GM19372 (cell line): ENCODE results near the gene PRPF40A.

Experiments
- ATAC-seq: cut with Tn5 transposase; IDR thresholded peaks from one replicate; pipeline ENCODE4 v1.9.1; 2021; ENCODE audit warnings: mild to moderate bottlenecking, low read depth, moderate library complexity; ENCODE audit not compliant: unreplicated experiment

Gene PRPF40A

DNA sequence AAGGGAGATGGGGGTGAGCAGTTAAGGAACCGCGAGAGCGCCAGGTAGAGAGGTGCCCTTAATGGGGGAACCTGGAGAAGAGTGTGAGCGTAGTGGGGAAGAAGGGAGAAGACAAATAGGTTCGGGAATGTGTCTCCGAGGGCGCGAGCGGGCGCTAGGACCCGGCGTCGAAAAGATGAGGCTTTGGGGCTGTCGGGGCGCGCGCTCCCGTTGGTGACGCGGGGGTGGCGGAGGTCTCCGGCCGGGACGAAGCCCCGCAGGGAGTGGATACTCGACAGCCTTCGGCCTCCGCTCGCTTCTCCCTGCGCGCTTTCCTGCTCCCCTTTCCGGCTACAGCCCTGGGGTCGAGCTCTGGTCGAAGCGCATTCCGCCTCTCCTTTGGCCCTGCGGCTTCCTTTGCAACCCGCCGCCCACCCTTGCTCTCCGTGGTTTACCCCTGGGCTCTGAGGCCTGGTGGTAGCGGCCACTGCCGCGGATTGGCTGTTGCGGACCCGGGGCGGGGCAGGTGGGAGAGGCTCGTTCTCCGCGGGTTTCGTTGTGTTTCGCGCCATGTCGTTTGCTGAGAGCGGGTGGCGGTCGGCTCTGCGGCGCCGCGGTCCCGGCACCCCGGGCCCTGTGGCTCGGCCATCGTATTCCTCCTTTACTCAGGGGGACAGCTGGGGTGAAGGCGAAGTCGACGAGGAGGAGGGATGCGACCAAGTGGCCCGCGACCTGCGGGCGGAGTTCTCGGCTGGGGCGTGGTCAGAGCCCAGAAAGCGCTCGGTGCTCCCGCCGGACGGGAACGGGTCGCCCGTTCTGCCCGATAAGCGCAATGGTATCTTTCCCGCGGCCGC is 1.0 kb upstream of the PRPF40A start, which contains the start of gene ARL6IP6:
TSS of gene ARL6IP6 (plus strand) at position 545 of the 833 bp plus-strand sequence. CDS start at position 550, 5 bp downstream.
- peak; percentile 59 for ATAC-seq

DNA sequence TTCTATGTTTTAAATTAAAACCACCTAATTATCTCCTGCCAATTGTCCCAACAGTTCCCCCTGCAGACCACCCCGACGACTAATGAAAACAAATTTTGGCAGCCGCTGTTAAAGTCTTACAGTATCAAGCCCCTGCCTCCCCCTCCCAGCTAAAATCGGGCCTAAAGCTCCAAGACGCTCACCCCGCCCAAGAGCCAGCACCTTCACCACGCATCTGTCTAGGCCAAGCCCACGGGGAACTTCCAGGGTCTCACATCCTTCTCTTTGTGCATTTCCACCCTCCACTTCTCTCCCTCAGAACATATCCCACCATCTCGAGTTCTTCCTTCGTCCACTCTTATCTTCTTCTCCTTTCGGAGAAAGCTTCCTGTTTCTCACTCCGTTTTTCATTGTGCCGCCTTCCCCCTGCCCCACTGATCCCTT is 445 bp downstream of the PRPF40A start:
- ATAC-seq: peak; percentile 0

DNA sequence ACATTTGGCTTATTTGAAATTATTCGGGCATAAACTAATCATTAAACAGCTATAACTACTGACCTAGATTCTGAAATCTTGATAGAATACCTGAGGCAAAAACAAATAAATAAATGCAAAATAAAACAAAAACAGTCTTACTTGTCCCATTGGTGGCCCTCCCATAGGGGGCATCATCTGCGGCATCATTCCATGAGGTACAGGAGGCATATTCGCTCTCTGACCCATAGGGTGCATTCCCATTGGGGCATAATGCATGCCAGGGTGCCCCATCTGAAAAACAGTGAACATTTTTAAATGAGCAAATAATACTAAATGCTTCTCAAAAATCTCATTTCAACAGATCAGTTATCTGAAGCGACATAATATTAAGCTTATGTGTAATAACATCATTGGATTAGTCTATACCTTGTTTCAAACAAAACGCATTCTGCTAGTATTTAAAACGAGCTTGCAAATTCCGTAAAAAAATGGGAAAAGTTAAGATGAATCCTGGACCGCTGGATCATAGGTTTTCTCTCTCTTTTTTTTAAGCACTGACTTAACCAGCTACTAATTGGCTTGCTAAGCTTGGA is 1.3 kb downstream of the PRPF40A start:
- no peak for ATAC-seq

DNA sequence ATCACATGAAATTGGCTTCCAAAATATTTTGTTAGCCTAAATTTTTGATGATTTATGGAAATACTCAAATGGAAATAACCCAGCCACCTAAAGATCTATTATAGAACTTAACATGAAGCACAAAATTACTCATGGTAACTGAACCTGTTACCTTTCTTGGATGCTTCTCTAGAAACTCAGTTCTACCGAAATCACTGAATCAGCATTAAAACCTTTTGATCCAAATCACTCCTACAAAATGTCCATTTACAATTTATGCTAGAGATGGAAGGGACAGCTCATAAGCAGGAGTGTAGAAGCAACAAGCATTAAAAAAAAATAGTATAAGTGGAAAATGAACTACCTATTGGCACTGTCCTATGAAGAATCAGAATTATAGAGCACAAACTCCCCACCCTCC is 2.1 kb downstream of the PRPF40A start:
- no peak for ATAC-seq

DNA sequence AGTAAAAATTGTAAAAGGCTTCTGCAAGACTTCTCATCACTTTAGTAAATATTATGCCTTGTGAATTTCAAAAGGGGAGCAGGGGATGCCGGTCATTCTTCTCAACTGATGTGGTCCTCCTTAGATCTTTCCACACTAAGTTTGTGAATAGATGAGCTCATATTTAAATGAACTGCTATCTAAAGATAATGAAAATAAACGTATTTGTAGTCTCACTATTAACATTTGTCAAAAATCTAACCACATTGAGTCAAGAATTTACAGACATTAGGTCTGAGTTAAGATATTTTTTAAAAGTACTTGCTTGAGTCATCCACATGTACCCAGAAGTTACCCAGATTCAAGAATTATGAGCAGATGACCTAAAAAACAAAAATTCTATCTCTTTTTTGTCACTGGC is 6.5 kb downstream of the PRPF40A start:
- no peak for ATAC-seq

DNA sequence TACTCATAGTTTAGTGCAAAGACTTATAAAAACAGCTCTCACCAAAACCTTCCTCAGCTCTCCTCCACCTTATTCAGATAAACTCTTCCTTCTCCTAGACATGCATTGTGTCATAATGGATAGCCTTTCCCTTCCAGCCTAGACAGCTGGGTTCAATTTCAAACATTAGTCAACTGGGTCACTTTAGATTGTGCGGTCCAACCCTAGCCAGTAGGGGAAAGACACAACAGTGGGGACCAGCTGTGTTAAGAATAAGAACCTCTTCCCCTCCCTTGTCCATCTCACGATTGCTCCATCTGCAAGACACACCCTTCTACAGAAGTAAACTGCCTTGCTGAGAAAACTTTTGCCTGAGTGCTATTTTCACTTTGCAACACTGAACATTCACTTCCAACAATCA is 8.5 kb downstream of the PRPF40A start:
- ATAC-seq: no peak

DNA sequence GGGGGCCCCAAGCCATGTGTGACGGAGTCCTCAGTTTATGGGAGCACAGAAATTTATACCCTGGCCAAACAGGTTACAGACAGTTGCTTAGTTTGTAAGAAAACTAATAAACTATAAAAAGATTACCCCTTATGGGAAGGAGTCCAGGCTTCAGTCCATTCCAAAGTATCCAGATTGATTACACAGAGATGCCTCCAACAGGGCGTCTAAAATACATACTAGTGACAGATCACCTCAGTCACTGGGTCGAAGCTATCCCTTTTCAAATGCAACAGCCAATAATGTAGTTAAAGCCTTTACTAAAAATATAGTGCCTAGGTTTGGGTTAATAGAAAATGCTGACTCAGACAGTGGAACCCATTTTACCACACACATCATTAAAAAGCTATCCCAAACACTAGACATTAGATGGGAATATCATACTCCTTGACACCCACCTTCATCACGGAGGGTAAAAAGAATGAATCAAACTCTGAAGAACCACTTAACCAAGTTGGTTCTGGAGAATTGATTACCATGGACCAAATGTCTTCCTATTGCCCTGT is 10.7 kb downstream of the PRPF40A start:
- no peak for ATAC-seq

DNA sequence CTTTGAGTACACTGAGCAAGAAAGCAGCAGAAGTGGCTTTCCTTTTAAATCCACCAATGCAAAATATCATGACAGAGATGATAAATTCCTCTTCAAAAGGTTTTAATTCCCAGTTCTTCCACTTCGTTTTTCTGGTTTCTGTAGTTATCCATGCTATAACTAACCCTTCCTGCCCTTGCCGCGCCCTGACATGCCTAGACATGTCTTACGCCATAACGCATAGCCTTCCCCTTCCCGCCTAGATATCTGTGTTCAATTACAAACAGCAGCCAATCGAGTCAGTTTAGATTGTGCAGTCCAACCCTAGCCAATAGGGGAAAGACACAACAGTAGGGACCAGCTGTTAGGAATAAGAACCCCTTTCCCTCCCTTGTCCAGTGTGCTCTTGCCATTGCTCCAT is 16.1 kb downstream of the PRPF40A start:
- ATAC-seq: no peak

DNA sequence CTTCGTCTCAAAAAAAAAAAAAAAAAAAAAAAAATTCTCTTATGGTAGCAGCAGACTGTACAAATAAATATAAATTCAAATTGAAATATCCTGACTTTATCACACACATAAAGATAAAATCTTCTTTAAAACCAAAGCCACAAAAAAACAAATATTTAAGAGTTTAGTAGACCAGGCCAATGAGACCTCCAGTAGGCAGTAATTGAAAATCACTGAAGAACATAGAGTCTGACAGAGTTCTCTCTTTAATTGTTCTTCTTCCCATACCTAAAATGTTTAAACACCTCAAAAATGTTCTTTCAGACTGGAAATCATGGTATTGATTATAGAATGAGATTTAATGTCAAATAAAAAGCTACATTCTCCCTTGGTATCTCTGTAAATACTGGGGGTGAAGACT is 20.8 kb downstream of the PRPF40A start:
- ATAC-seq: no peak

DNA sequence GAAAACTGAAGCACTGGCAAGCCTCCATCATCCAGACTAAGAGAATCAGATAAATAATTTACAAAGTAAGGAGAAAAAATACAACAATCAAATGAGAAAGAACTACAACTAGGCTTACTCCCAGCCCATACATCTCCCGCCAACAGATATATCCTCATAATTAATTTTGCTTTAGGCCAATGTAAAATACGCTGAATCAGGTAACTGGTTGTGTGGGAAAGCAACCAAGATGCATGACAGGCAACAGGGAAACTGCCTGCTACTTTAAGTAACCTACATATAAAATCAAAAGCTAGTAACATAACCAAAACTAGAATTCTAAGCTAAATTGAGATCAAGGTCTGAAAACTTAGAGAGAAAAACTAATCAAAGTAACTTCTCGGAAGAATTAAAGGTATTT is 21.5 kb downstream of the PRPF40A start:
- ATAC-seq: no peak

DNA sequence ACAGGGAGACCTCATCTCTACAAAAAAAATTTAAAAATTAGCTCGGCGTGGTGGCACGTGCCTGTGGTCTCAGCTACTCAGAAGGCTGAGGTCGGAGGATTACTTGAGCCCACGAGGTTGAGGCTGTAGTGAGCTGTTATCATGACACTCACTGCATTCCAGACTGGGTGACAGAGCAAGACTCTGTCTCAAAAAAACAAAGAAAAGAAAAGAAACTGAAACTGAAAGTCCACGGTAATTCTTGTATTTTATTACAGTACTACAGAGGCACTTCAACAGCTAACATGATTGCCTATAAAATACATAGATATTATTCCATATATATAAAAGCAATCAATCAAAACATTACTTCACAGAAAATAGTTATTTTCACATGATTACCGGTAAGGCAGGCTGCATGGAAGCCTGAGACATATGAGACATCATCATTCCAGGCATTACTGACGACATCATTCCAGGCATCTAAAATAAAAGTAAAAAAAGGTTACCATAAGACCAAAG is 23.1 kb downstream of the PRPF40A start:
- ATAC-seq: peak; percentile 54

DNA sequence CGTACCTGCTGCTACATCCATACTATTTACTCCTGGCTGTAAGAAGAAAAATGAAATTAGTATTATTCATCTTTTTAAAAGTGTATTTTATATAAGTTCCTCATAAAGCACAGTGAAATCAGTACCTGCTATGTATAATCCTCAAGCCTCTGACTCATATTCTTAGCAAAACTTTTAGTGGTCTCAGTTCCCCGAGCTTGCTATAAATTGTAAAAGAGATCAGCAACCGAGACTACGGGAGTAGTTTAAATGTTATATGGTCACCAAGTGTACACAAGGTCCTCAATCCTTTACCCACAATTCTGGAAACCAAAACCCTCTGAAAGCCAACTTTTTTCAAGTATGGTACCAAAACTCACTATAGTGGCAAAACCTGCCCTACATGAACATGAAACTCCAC is 24.2 kb downstream of the PRPF40A start:
- peak; percentile 71 for ATAC-seq

DNA sequence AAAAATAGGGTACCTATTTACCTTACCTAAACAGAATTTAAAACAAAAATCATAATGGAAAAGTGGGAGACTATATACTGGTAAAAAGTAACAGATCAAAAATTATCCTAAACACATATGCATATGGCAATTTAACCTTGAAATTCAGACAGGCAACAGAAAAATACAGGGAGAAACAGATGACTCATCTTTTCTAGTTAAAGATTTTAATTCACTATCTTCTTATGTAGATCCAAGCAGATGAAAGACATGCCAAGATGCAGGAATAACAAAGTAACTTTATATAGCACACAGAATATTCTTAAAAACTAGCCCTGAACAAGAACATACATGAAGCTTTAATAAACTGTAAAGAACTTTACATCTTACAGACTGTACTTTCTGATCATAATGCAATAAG is 30.9 kb downstream of the PRPF40A start:
- no peak for ATAC-seq

DNA sequence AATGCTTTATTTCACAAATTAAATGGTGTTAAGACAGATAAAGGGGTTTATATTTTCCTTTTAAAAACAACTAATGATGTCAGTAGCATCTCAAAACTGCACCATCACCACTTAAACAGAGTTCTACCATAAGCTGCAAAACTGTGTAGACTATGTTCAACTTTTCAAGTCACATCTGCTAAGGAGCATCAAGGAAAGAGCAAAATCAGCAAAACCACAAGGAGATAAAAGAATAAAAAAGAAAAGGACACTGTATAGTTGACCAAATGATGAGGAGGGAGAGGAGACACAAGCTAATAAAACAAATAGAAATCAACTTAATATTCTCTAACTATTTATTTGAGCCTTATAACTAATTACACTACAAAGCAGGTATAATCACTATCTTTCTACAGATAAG is 33.9 kb downstream of the PRPF40A start:
- ATAC-seq: no peak

DNA sequence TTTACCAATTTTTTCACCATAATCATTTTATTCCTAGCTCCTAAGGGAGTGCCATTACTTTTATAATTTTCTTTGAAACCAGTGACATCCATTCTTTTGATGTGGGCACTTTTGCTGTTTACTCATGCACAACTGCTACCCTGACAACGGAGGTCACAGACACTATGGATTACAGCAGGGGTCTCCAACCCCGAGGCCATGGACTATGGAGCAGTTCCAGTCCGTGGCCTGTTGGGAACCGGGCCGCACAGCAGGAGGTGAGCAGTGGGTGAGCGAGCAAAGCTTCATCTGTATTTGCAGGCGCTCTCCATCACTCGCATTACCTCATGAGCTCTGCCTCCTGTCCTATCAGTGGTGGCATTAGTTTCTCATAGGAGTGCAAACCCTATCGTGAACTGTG is 34.6 kb downstream of the PRPF40A start:
- ATAC-seq: no peak

DNA sequence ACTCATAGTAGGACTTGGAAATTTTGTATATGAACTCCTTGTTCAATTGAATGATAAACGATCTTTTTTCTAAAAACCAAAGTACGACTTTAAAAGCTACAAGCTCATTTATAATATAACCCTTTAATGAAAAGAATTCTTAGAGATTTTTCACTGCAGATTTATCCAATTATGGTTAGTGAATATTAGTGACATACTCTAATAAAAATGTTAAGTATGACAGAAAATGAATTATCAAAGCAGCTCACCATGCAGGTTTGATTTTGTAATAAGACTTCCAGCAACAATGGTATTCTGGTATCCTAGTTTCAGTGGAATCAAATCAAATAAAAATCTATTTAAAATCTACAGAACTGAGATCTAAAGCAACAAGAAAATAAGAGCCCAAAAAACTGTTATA is 38.5 kb downstream of the PRPF40A start:
- no peak for ATAC-seq

DNA sequence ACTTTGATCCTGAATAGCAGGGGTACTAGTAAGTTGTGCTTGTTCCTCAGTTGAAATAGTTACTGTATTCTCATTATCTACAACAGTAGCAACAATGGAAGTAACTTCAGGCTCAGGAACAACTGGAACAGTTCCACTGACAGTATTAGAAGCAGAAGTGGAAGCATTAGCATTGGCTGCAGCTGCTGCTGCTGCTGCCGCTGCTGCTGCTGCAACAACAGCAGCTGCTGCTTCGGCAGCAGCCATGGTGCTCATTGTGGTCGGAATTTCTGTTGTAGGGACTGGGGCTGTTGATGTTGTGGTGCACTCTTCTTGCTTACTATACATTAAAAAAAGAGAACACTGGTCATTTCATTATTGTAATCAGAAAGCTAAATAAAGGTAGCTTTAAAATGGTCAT is 40.8 kb downstream of the PRPF40A start:
- ATAC-seq: no peak

DNA sequence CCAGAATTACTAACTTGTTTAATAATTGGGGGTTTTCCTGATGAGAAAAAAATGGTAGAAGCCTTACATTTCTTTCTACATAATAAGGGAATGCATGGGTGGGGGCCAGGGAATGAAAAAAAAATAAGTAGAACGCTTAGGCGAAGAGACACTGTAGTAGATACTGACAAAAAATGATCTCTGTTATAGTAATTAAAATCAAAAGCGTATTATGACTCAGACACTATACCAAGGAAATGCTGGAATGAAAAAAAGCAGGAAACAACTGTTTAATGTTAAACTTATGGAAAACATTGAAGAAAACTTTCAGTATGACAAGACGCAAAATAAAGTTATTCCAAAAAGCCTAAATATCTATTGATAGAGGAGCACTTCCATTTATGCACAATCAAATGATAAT is 42.9 kb downstream of the PRPF40A start:
- no peak for ATAC-seq

DNA sequence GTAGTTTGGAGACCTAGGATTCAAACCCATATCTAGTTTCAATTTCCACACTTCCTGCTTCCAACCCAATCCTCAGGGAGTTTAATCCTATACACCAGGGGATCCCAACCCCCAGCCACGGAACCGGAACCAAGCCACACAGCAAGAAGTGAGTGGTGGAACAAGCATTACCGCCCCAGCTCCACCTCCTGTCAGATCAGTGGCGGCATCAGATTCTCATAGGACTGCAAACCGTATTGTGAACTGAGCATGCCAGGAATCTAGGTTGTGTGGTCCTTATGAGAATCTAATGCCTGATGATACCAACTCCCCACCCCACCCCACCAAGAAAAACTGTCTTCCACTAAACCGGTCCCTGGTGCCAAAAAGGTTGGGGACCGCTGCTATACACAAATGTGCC is 52.5 kb downstream of the PRPF40A start:
- no peak for ATAC-seq

DNA sequence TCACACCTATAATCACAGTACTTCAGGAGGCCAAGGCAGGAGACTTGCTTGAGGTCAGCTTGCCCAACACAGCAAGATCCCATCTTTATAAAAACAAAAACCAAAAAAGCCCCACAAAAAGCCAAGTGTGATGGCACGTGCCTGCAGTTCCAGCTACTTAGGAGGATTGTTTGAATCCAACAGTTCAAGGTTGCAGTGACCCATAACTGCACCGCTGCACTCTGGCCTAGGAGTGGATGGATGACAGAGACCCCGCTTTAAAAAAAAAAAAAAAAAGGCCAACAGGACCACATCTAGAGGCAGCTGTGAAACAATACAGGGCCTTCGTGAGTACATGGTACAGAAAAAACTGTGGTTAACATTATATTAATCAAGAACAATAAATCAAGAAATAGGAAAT is 56.2 kb downstream of the PRPF40A start:
- ATAC-seq: no peak

DNA sequence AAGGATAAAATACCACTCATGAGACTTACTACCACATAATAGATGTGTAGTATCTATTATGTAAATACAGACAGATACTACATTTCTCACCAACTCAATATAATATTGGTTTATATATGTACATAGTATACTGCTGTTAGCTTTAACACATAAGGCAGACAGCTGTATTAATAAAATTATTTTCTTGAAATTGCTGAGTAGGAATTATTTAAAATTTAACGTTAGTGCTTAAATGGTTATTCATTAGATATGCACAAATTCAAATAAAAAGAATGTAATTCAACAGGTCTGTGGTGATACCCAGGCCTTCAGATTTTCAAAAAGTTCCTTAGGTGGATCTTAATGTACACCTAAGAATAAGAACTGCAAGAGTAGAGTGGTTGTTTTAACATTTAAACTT is 59.0 kb downstream of the PRPF40A start:
- no peak for ATAC-seq

DNA sequence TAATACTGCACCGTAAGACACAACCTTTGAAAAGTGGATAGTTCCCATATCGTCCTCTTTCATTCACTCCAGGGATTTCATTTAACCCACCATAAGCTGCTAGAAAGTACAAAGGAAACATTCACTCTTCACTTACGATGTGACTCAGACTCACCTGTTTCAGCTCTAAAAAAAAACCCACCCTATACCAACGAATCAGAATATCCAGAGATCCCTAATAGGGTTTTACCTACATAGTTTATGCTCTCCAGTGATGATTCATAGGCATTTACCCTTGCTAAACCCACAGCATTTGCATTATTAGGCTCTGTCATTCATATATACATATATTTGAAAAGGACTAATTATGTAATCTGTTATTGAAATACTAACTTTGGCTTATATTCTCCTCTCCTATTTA is 60.2 kb downstream of the PRPF40A start:
- no peak for ATAC-seq
